Neural progenitor cell (in vitro differentiated cells): ENCODE measurements around the gene ECEL1.

ENCODE experiments used
- CTCF ChIP-seq: fragments of 200-600 bp; sonication (generic); IDR thresholded peaks from 2 replicates; pipeline ENCODE4 v1.5.1; 2017; ENCODE audit warnings: antibody characterized with exemption, mild to moderate bottlenecking
- EZH2 ChIP-seq: fragments of 200-600 bp; sonication (generic); IDR thresholded peaks from 2 replicates; pipeline ENCODE4 v1.6.1; 2017; ENCODE audit warnings: antibody characterized with exemption, mild to moderate bottlenecking, moderate library complexity
- EZH2phosphoT487 ChIP-seq: fragments of 200-600 bp; sonication (generic); IDR thresholded peaks from 2 replicates; pipeline ENCODE4 v1.6.1; 2017; ENCODE audit warnings: antibody characterized with exemption

GRCh38 chr2:232482301-232483238 lies 5.1 kb downstream of the ECEL1 start:
- TF ChIP-seq CTCF = no peak
- TF ChIP-seq EZH2 = no peak
- no peak for TF ChIP-seq EZH2phosphoT487
